Measurements from ENCODE around the gene SC5D.

Gene SC5D, protein sequence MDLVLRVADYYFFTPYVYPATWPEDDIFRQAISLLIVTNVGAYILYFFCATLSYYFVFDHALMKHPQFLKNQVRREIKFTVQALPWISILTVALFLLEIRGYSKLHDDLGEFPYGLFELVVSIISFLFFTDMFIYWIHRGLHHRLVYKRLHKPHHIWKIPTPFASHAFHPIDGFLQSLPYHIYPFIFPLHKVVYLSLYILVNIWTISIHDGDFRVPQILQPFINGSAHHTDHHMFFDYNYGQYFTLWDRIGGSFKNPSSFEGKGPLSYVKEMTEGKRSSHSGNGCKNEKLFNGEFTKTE

DNA sequence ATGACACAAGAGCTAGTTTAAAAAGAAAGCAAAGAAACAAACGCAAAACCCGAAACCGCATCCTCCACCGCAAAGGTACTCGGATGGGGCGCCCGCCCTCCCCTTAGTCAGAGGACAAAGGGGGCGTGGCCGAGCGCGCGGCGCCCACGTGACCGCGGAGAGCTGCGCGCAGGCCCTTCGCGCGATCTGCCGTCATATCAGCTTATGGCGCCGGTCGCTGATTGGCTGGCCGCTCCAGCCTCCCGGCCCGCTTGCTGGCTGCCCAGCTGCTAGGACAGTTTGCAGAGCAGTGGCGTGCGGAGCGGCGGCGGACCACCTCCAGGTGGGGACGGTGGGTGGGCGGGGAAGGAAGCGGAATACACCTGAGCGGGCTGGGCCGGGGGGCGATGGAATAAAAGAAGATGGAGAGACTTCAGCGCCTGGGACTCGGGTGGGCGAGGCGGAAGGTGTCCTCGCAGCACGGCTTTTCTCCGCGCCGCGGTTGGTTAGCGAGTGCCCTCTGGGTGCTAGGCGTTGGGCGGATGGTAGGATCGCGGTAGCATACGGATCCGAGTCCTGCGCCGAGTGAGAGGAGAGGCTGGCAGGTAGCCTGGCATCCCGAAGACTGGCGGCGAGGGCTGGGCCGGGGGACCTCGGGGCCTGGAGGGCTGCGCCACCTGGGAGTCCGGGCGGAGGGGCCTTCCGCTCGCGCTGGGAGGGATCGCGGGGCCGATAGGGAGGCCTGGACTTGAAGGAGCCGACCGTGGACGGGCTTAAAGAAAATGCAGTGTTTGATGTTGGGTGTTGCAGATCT, at the start of gene SC5D:
TSS of gene SC5D (plus strand) at position 277 of the 793 bp plus-strand sequence. CDS start 10,605 bp downstream, outside the sequence.
- peak; percentile 93 for DNase-seq

DNA sequence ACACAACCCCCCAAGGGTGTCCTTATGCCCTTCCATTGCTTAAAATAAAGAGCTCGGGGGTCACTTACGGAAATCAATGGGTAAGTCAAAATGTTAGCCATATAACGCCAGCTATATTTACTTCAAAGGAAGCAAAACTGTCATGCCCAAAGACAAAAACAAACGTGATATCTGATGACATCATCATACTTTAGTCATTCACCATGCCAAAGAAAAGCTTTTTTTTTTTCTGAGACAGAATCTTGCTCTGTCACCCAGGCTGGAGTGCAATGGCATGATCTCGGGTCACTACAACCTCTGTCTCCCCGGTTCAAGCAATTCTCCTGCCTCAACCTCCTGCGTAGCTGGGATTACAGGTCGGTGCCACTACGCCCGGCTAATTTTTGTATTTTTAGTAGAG, 47.7 kb upstream of the SC5D start:
- DNase-seq, result no peak

DNA sequence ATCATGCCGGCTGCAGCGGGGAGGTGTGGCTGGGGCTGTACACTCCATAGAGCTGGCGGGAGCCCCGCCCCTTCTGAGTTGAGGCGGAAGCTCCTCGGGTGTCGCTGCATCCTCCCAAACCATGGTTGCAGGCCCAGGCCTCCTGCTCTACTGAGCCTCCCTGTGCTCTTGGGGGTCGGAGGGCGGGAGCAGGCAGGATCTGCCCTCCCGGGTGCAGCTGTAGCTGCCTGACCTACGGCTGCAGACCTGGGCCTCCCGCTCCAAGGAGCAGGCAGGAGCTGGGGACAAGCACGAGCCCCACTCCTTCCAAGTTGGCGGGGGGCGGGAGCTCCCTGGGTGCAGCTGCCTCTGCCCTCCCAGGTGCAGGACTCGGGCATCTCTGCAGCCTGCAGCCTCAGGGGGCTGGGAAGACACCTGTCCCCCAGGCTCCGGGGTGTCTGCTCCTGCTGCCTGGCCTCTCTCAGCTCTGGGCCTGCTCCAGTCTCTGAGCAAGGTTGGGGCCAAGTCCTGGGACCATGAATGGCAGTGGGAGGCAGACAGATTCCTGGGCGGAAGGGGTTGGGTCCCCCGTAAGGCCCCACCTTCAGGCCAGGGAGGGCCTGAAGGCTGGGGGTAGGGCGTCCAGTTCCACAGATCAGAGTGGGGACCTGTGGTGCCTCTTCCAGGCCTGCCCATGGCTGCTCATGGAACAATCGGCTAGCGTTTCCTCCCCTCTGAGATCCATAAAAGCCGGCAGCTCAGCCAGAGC, 46.4 kb upstream of the SC5D start:
- no peak for DNase-seq

DNA sequence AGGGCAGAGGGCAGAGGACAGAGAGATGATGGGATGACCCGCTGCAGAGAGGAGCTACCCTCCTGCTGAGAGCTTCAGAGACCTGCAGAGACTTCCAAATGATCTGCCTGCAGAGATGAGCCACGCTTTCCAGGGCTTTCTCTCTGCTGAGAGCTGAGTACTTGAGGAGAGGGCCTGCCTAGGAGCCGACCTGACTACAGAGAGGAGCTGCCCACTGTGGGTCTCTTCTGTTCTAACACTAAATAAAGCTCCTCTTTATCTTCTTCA, 45.9 kb upstream of the SC5D start:
- DNase-seq, result no peak

DNA sequence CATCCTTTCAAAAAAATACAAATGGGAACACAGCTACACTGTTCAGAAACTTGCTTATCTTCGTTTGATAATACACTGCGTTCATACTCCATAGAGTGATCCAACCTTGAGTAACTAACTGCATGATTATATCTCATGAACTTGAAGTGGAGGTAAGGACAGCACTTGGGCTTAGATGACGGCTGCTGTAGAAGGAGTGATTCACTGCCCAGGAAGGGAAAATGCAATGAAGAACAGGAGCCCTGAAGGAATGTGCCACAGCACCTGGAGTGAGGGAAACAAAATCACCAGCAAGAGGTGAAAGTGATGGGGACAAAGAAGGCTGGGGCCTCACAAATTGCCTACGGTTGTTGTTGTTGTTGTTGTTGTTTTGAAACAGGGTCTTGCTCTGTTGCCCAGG, 44.1 kb upstream of the SC5D start:
- no peak for DNase-seq

DNA sequence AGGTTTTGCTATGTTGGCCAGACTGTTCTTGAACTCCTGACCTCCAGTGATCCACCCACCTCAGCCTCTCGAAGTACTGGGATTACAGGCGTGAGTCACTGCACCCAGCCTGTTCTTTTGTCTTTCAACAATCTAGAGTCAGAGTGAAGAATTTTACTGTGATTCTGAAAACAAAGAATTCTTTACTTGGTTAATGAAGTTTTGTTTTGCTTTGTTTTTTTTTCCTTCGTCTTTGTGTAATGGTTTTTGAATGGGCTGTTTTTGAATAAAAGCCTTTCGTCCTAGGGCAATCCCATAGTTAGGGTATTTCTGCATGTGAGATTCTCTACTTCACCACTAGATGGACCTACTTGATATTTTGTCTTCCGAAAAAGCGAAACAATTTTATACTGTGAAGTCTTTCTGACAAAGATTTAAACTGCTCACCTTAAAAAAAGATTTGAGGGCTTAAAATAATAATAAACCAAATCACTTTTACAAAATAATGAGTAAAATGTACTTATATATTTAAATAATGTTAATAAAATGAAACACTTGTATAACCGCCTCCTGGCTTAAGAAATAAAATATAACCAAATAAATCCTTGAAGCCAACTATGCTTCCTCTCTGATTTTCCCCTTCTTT, 43.4 kb upstream of the SC5D start:
- DNase-seq, result peak; percentile 33

DNA sequence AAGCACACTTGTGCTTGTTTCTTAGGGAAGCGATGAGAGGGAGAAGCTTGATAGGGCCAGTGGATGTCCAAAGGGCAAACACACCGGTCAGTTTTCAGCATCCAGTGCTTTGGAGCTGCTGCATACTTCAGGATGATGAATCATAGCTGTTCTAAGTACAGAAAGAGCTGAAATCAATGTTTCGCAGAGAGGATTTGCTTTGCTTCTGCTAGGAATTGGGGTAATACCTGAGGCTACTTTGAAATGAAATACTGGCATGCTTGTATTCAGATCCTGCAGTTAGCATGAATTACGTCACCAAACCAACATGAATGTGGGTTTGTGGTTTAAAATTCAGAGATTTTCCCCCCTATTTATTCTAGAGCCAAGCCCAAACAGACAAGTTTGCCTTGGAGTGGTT, 41.7 kb upstream of the SC5D start:
- no peak for DNase-seq

DNA sequence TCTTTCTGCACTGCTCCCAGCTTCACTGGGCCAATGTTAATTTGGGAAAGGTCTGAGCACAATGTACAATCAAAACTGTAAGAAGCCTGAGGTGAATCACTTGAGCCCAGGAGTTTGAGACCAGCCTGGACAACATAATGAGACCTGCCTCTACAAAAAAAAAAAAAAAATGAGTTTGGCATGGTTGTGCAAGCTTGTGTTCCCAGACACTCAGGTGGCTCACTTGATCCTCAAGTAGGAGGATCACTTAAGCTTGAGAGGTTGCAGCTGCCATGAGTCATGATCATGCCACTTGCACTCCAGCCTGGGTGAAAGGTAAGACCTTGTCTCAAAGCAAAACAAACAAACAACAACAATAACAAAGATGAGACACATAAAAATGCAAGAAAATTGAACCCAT, 38.6 kb upstream of the SC5D start:
- no peak for DNase-seq

DNA sequence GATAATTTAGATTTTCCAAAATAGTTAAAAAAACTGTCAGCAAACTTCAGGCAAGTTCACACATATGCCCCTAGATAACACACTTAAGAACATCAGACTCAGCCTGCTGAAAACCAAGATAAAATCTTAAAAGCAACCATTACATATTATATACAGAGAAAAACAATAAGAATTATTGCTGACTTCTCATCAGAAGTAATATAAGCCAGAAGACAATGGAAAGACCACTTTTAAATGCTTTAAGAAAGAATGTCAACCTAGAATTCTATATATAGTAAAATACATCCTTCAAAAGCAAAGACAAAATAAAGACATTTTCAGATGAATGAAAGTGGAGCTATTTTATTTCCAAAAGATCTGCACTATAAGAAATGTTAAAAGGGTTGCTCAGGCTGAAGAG, 37.8 kb upstream of the SC5D start:
- DNase-seq, result no peak

DNA sequence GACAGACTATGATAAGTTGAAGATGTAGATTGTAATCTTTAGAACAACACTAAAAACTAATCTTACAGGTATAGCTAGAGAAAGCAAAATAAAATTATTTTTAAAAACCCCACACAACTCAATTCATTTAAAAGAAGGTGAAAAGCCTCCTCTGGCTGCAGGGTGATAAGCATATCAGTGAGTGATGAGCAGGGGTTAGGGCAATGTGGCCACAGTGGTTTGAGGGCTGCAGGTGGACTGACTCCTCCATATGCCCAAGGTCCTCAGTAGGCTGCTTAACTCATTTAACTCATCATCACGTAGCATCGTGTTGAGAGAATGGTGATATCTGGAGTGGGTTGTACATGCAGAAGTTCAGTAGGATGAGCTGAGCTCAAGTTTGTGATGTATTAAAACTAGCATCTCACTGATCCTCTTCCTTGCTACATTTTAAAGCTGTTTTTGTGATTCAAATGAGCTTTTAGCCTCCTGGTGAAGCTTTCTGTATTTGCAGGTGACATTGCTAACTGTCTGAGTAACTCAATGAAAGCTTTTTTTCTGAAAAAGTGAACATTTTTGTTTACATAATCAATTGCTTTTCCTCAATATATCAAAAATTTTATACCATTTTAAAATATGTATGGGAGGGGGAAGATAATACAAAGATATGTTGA, 37.0 kb upstream of the SC5D start:
- DNase-seq, result no peak

DNA sequence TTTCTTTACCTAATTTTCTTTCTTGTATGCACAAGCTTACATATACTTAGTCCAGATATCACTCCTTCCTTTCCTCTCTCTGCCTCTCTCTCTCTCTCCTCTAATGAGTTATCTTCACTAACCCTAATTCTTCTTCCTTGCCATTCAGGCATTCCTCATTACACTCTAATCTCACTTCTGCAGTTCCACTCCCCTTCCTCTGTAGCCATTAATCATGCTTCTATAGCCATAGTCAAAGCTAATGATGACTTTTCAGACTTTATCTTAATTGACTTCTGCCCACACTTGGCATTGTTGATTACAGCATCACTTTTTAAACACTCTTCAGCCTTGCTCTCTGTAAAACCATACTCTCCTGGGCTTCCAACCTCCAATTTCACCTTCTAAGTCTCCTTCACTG, 35.3 kb upstream of the SC5D start:
- no peak for DNase-seq

DNA sequence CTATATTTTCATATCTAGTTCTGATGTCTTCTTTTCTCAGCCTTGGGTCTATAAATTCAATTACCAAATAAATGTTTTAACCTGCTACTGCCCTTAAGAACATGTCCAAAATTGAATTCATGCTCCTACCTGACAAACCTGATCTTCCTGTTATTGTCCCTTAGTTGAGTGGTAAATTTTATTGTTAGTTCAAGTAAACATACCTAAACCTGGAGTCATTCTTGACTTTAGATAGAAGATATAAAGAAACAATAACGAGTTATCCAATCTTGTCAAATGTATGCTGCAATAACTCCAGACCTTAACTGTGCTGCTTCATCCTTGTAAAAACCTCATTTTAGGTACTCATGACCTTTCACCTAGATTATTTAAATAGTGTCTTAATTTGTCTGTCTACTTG, 34.6 kb upstream of the SC5D start:
- DNase-seq, result no peak

DNA sequence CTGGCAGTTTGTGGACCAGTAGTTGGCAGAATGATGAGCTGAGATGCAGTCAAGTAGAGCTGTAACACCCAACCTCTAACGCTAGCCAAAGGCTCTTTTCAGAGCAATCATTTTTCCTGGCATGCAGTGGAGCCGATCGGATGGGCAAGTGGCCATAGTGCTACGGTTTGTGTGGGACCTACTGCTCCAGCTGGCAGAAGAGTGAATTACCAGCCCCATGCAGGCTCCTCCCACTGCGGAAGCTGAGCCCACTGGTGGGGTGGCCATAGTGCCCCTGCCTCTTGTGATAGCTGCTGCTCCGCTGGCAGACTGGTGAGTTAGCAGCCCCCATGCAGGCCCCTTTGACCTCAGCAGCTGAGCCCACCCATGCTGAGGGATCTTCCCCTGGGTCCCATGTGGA, 27.0 kb upstream of the SC5D start:
- DNase-seq, result no peak

DNA sequence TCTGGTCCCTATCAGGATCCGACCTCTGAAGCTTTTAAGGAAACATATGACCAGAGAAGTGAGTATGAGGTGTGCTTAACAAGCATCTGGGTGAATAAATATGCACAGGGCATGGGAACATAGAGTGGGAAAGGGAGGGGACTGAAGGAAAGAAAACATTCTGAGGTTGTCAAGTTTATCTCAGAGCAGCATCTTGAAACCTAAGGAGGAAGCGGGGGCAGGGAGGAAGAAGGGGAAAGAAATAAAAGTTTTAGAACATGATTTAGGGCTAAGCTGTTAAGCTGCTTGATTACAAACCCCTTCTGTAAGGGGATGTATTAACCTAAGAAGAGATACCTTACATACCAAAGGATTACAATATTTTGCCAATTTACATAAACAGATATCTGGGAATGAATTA, 24.0 kb upstream of the SC5D start:
- DNase-seq, result no peak

DNA sequence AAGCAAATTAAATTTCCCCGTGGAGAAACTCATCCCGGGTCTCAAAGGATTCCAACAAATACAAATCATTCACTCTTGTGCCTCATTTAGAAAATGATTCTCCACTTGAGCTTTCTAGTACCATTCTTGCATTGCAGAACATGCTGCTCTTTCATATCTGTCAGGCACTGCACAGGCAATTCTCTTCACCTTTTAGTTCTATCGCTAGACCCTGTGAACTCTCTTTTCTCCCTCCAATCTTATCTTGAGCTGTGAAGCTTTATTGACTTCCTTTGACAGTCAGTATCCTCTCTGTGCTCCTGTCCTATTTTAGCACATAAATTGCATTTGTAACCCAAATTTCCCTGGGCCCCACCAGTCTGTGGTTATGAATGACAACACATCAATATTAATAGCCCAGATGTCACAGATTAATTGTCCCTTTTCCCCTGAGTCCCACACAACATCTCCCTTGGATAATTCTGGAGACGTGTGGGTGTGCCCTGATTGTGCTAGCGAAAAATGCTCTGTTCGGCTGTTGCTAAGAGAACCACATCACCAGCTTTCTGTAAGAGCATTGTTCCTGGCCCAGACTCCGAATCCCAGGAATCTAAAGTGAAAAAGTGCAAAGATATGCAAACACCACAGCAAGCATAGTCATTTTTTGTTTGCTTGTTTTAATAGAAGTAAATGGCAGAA, 22.4 kb upstream of the SC5D start:
- no peak for DNase-seq

DNA sequence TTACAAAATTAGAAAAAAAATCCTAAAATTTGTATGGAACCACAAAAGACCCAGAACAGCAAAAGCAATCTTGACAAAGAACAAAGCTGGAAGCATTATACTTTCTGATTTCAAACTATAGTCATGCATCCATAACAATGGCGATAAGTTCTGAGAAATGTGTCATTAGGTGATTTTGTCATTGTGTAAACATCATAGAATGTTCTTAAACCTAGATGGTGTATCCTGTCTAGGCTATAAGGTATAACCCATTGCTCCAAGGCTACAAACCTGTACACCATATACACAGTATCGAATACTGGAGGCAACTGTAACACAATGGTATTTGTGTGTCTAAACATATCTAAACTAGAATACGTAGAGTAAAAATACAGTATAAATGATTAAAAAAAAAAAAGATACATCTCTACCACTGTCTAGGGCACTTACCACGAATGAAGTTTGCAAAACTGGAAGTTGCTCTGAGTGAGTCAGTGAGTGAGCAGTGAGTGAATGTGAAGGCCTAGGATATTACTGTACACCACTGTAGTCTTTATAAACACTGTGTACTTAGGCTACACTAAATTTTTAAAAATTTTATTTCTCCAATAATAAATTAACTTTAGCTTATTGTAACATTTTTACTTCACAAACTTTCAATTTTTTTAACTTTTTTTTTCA, 18.1 kb upstream of the SC5D start:
- DNase-seq, result no peak

DNA sequence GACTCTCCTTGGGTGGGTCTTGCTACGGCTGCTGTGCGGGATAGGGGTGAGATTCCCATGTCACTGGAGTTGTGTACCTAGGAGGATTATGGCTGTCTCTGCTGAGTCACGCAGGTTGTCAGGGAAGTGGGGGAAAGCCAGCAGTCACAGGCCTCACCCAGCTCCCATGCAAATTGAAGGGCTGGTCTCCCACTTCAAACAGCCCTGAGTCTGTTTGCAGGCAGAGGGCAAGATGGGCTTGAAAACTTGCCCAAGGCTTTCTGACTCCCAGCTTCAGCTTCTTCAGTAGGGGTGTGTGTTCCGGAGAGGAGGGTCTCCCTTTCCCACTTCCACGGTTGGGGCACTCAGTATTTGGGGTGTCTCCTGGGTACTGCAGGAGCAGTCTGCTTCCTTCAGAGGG, 10.9 kb upstream of the SC5D start:
- no peak for DNase-seq

DNA sequence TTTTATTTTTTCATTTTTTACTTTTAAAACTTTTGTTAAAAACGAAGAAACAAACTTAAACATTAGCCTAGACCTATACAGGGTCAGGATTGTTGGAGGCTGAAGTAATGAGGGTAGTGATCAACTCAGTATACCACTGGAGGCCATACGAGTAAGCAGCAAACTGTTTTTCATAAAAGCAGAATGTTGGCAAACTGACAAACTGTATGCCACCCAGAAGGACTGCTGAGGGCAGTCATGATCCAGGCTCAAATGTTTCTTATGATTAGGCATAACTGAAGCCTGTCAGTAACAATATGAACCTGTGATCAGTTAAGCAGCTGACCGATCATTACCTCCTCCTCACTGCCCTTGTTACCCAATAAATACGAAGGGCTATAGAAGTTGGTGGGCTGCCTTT, 10.2 kb upstream of the SC5D start:
- no peak for DNase-seq

DNA sequence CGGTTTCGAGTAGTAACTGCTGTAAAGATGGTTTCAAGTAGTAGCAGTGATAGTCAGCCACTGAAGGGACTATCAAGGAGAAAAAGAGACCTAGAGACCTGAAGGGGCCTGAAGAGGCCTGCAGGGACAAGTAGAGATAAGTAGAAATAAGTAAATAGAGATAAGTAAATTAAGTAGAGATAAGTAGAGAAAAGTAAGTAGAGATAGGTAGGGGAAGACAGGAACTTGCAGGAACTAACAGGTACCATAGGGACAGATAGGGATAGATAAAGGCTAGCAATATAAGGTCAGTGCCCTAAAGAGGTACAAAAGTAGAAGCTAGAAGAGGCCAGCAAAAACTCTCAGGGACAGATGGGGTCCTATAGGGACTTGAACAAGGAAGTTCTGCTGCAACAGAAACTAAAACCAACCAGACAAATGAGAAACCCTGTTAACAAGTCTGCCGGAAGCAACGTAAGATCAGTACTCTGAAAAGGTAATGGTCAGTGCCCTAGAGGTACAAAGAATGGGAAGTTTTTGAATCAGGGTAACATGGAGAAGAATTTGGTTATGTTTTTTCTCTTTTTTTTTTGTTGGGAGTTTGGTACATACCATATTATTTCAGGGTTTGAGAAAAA, 9.6 kb upstream of the SC5D start:
- DNase-seq, result no peak

DNA sequence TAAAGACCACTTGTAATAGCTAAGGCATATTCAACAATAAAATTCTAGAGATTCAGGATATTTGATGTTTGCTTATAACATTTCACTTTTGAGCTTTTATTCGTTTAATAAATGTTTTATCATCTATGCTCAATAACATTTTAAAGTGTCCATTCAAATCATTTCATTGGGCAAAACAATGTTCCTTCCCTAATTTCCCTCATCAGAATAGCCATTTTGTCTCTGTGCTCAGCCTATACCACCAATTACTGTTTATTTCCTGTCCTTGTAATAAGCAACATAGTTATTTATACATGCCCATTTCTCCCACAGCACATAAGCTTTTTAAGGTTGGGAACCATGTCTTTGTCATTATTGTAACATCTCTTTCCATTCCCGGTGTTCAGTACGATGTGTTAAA, 1.3 kb upstream of the SC5D start:
- no peak for DNase-seq

DNA sequence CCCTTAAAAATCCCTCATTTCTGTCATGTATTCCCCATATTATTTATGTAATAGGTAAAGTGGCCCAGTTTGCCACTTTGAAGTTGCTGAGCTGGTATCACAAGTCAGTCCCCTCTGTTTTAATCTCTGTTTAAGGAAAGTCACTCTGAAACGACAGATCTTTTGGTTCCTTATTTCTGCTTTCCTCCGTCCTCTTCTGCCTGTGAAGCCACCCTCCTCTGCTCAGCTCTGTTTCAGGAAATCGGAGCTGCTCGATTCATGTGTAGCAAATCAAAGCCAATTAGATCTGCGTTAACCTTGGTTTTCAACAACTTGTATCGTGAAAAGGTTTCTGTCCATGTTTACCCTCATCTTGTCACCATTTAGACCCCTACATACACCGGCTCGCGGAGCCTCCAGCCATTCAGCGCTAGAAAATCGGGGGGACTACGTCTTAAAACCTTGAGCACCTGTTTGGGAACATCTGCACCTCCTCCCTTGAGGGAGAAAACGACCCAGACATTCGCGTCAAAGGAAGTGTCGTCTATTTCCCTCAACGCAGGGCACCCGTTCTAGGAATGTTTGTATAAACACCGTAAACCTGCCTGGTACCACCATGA, 576 bp upstream of the SC5D start:
- peak; percentile 45 for DNase-seq
